ENCODE measurements around the gene GLIS1.

GRCh38 chr1:53511933-53512806 lies 226.8 kb downstream of the GLIS1 start:
- no peak for TF ChIP-seq CTCF (IDR thresholded peaks at IDR 0.05; ENCODE audit: borderline replicate concordance, extremely low read depth, low read length, poor library complexity, severe bottlenecking)
- no peak for TF ChIP-seq EZH2 (IDR thresholded peaks at IDR 0.05; ENCODE audit: borderline replicate concordance, low read depth, low read length, severe bottlenecking)

Measured in DND-41 (cell line).